Stimulated activated CD8-positive, alpha-beta memory T cell treated with anti-CD3 and anti-CD28 coated beads, Interleukin-7, amount 100 ng/mL, for 24 hours (primary cell): ENCODE data around the gene TRNP1.

ENCODE experiments used
- DNase-seq: peaks from one replicate; pipeline ENCODE4 v3.0.0-alpha.2; 2020; ENCODE audit warnings: low read depth

Gene TRNP1

GRCh38 chr1:27026621-27027574 lies 33.4 kb downstream of the TRNP1 start:
- DNase-seq, result no peak

DNA sequence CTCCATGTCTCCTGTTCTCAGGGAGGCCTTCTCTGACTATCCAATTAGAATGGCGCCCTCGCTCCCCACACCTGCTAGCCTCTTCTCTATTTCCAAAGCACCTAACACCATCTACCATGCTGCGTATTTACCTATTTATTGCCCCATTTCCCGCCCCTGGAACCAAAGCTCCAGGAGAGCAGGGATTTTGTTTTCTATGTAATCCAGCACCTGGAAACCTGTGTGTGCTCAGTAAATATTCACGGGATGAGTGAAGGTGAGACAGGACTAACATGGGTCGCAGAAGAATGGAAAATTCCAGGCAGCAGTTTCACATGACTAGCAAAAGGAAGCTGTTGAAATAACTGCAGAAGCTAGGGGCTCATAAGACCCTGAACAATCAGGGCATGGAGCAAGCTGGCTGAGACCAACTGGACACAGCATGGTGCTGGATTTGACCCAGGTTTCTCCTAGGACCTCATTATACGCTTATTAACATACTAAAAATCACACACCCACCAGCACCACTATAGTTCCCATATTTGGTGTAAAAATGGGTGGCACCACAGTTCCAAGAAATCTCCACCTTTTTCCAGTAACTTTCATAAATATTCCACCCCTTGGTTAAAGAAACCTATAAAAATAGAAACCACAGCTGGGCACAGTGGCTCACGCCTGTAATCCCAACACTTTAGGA lies 34.2 kb downstream of the TRNP1 start:
- no peak for DNase-seq

DNA sequence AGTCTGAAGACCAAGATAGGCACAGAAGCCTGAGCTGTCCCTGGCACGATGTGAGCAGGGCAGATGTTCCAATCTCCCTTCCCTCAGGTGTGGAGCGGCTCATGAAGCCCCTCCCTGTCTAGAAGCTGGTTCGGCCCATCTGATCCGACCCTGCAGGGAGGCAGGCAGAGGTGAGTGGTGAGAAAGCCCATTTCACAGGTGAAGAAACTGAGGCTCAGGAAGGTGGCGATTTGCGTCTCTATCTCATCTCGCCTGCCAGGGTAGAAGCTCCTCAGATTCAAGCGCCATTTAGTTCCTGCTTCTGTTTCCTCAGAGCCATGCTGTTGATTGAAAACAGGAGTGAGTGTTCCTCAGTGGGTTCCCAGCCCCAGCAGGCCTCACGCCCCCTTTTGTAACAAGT lies 36.0 kb downstream of the TRNP1 start:
- no peak for DNase-seq

- no peak for DNase-seq
Measured at GRCh38 chr1:27031235-27032118, 38.0 kb downstream of the TRNP1 start.

DNA sequence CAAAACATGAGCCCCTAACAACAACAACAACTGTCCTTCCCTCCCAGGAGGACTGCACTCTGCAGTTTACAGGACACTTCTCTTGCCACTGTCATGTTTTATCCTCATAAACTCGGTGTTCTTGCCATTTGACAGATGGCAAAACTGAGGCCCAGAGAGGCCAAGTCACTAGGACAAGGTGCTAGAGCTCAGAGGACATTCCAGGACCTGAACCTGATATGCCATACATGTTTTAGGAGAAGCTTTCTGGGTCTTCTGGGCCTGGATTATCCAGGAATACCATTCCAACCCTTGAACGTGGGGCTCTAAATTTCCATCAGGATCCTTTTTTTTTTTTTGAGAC lies 38.6 kb downstream of the TRNP1 start:
- no peak for DNase-seq

GRCh38 chr1:27033043-27033746 lies 39.7 kb downstream of the TRNP1 start:
- no peak for DNase-seq

GRCh38 chr1:27035344-27035743 lies 41.9 kb downstream of the TRNP1 start:
- DNase-seq, result no peak

DNA sequence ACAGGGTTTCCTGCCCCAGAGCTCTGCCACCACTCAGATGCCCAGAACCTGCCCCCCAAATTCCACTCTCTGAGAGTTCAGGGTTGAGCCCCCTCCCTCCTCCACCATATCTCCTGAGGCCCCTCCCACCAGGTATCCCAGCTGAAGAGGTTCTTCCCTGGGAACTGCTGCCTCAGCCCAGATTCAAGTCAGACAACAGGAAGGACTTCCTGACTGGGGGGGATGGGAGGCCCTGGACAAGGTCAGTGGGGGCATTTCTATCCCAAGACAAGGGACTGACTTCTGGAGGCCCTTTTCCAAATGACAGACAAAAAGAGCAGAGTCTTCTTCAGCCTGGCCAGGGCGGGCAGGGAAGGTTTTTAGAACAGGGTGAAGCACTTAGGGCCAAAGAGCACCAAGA lies 43.2 kb downstream of the TRNP1 start:
- DNase-seq, result no peak

GRCh38 chr1:27037518-27037917 lies 44.0 kb downstream of the TRNP1 start:
- no peak for DNase-seq

GRCh38 chr1:27038020-27038419 lies 44.5 kb downstream of the TRNP1 start:
- no peak for DNase-seq

DNA sequence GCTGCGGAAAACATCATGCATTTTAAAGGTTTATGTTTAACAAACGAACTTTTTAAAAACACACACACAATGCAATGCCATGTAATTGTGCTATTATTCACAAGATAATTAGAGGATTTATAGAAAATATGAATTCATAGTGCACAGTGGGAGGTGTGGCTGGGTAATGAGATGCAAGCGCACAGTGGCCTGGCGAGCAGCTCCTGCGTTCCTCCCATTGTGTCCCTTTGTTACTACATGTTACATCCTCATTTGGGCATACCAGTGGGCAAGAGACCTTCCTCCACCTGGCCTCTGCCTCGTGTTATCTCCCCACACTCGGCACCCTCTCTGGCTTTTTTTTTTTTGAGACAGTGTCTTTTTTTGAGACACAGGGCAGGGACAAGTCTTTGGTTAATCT lies 49.2 kb downstream of the TRNP1 start:
- no peak for DNase-seq

DNA sequence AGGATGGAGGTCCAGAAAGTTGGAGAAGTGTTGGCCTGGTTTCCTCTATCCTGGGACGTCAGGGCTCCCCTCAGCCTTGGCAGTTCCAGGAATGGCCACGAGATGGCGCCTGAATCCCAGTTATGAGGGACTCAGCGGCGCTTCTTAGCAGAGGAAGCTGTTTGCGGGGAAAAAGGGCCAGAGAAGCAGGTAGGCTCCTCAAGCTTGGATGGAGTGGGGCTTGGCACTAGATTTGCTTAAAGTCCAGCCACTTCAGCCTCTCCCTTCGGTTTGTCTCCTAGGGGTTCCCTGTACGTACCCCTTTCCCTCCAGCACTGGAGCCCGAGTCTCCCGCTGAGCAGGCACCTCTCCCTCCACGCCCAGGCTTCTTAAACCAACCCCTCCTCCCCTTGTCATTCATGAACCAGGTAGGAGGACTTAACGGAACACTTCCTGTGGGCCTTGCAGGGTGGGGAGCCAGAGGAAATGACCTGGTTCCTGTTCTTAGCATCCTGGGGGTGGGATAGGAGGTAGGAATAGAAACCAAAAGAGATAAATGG lies 51.2 kb downstream of the TRNP1 start:
- DNase-seq, result peak; percentile 94

DNA sequence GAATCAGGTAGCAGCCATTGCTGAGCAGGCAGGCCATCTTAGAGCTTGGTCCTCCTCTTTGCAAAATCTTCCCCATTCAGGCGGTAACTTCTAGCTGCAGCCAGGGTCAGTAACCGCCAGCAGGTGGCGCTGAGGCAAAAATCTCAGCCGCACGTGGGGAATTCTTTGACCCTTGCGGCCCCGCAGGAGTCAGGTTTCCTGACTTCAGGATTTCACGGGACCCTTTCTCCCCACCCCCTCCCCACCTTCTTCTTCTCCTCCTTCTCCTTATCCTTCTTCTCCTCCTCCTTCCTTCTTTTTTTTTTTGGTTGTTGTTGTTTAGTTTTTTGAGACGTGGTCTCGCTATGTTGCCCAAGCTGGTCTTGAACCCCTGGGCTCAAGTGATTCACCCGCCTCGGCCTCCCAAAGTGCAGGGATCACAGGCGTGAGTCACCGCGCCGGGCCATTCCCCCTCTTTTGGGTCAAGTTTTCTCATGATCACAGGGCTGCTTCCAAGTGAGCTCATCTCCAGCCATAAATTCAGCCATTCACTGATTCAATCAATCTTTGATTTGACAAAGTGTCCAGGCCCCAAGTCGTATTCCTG lies 52.6 kb downstream of the TRNP1 start:
- DNase-seq, result peak; percentile 46

- no peak for DNase-seq
Measured at GRCh38 chr1:27047914-27048313, 54.4 kb downstream of the TRNP1 start.

GRCh38 chr1:27049100-27049499 lies 55.6 kb downstream of the TRNP1 start:
- DNase-seq, result no peak

DNA sequence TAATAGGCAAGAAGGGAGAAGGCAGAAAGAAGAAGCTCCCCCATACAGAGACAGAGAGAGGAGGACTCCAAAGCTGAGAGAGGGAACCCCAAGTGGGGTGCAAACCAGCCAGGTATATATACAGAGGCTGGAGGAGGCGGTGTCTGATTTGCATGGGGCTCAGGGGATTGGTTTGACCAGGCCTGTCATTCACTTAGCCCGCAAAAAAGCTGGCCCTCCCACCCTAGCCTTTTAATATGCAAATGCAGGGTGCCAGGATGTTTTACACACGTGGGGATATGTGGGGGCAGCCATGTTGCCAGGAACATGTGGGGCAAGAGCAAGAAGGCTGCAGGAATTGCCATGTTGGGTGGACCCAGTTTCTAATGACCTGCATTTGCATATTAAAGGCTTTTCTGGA lies 56.1 kb downstream of the TRNP1 start:
- no peak for DNase-seq
